OCI-LY7 (cell line): Measurements from ENCODE around the gene OR5M8. TPM values are rescaled to one million over a fixed set of nuclear protein-coding genes. Genes with fewer than 3 reads are reported as not detected.

ENCODE experiments used
- Bru-seq: library from RNA; stranded (reverse); fragments of 400-500 nt; gene quantifications from one replicate; lab custom pipeline; 2021; lab: Mats Ljungman, UMichigan
- BruChase-seq, 2 experiments: library from RNA; stranded (reverse); fragments of 400-500 nt; gene quantifications; one replicate each; lab custom pipeline; 2021; lab: Mats Ljungman, UMichigan
- BruUV-seq: library from RNA; stranded (reverse); fragments of 400-500 nt; replicated peaks from 2 replicates; lab custom pipeline; 2021; lab: Mats Ljungman, UMichigan
- CTCF ChIA-PET: fragments of 300-600 bp; sonication (Branson Sonifier 250); formaldehyde crosslinking; loops from one replicate; lab custom pipeline; 2022; ENCODE audit warnings: antibody characterized with exemption; ENCODE audit not compliant: unreplicated experiment; lab: Charles Lee
- POLR2A ChIA-PET: fragments of 300-600 bp; sonication (Branson Sonifier 250); formaldehyde crosslinking; loops from one replicate; lab custom pipeline; 2022; ENCODE audit warnings: antibody characterized with exemption; lab: Charles Lee
- DNase-seq: peaks from one replicate; pipeline ENCODE4 v3.0.0-alpha.2; 2015; ENCODE audit warnings: low spot score
- H2AFZ ChIP-seq: fragments of 200-600 bp; sonication (generic), shearing (Covaris generic); 2 replicates; pipeline ENCODE4 v1.6.1; 2014; ENCODE audit warnings: mild to moderate bottlenecking, antibody characterized with exemption, low read length, moderate library complexity
- H3K27ac ChIP-seq: fragments of 200-600 bp; sonication (generic); 2 replicates; pipeline ENCODE4 v1.5.1; 2014; ENCODE audit warnings: mixed run types, low read depth, mild to moderate bottlenecking, moderate library complexity, low read length, inconsistent platforms; ENCODE audit not compliant: poor library complexity, severe bottlenecking
- H3K36me3 ChIP-seq: fragments of 200-600 bp; sonication (generic); 2 replicates; pipeline ENCODE4 v1.6.1; 2014; ENCODE audit warnings: mild to moderate bottlenecking, antibody characterized with exemption, low read length, moderate library complexity, mixed read lengths; ENCODE audit not compliant: insufficient read depth
- H3K4me1 ChIP-seq: fragments of 200-600 bp; sonication (generic); 2 replicates; pipeline ENCODE4 v1.5.1; 2014; ENCODE audit warnings: mild to moderate bottlenecking, low read length; ENCODE audit not compliant: insufficient read depth, poor library complexity, severe bottlenecking
- H3K4me2 ChIP-seq: fragments of 200-600 bp; sonication (generic); 2 replicates; pipeline ENCODE4 v1.6.1; 2014; ENCODE audit warnings: mild to moderate bottlenecking, low read length
- H3K4me3 ChIP-seq: fragments of 200-600 bp; sonication (generic); 2 replicates; pipeline ENCODE4 v1.5.1; 2014; ENCODE audit warnings: mild to moderate bottlenecking, low read depth, low read length; ENCODE audit not compliant: poor library complexity, severe bottlenecking
- H3K79me2 ChIP-seq: fragments of 200-600 bp; sonication (generic); 2 replicates; pipeline ENCODE4 v1.6.1; 2016; ENCODE audit warnings: low read depth, mild to moderate bottlenecking, low read length, moderate library complexity, mixed read lengths; ENCODE audit not compliant: insufficient read depth
- H3K9me2 ChIP-seq: fragments of 200-600 bp; sonication (generic); 2 replicates; pipeline ENCODE4 v1.6.1; 2016; ENCODE audit warnings: mild to moderate bottlenecking, low read length, mixed read lengths; ENCODE audit not compliant: insufficient read depth
- H3K9me3 ChIP-seq: fragments of 200-600 bp; sonication (generic); 2 replicates; pipeline ENCODE4 v1.6.1; 2014; ENCODE audit warnings: mild to moderate bottlenecking, mixed run types, low read length, mixed read lengths
- H4K20me1 ChIP-seq: fragments of 200-600 bp; sonication (generic); 2 replicates; pipeline ENCODE4 v1.6.1; 2014; ENCODE audit warnings: mild to moderate bottlenecking, antibody characterized with exemption, low read length, moderate library complexity, mixed read lengths; ENCODE audit not compliant: insufficient read depth
- CTCF ChIP-seq: fragments of 200-600 bp; sonication (generic); conservative IDR thresholded peaks from 2 replicates; pipeline ENCODE4 v1.5.1; 2014; ENCODE audit warnings: mild to moderate bottlenecking, antibody characterized with exemption, low read length, moderate library complexity, mixed read lengths
- EZH2phosphoT487 ChIP-seq: fragments of 200-600 bp; sonication (generic); IDR thresholded peaks from 2 replicates; pipeline ENCODE4 v1.6.1; 2018; ENCODE audit warnings: low read depth, borderline replicate concordance, mild to moderate bottlenecking, mixed run types, antibody characterized with exemption, low read length, moderate library complexity, mixed read lengths
- intact Hi-C: fragments of 100-400 bp; cut with micrococcal nuclease; formaldehyde crosslinking; loops from one replicate; pipeline ENCODE4 v1.10.0; 2022; ENCODE audit not compliant: unreplicated experiment
- long read RNA-seq: library from polyadenylated mRNA; stranded (forward); transcript quantifications from one replicate; pipeline ENCODE4 v2.0.0, GENCODE V29; 2022
- total RNA-seq, 2 experiments: library from RNA; depleted of rRNA in 1 of 2; stranded (reverse); fragments of >200 nt in 1 of 2; shearing (Covaris generic) in 1 of 2; gene quantifications; 2 replicates each; pipeline ENCODE4 v1.2.3, GENCODE V29; 2014 to 2022

The OR5M8 gene
- total RNA-seq (2014; rRNA removed; shearing (Covaris generic)) (not detected in 2 replicates), total RNA-seq (2022) (not detected in 2 replicates), Bru-seq, nascent RNA (not detected), BruChase-seq, experiment 1, labeled RNA remaining after a 6-hour chase (not detected), BruChase-seq, experiment 2, labeled RNA remaining after a 2-hour chase (not detected)
- long read RNA-seq = 0 reads

- TF ChIP-seq EZH2phosphoT487 (no peak), CTCF (no peak)
- H3K9me2 ChIP-seq = no peaks in the 10 kb centered on the region
- POLR2A ChIA-PET = interaction anchor here (0.6 kb wide), 2 partner anchors 180 to 480 kb away, joined by 3 to 4 read pairs; no protein-coding TSS in a partner anchor
- H3K4me2 ChIP-seq = no peak within 1 kb of the TSS
- no peaks in the 10 kb centered on the region for H3K79me2 ChIP-seq
- H3K27ac ChIP-seq = no peak within 1 kb of the TSS
- H4K20me1 ChIP-seq = no peaks in the 10 kb centered on the region
- no peaks in the 10 kb centered on the region for H3K9me3 ChIP-seq
- intact Hi-C loops = no loop called here
- DNase-seq = no peak
- H3K4me3 ChIP-seq = no peak within 1 kb of the TSS
- H3K36me3 ChIP-seq = no peaks in the 10 kb centered on the region
- CTCF ChIA-PET = no interaction called here
- no peak within 1 kb of the TSS for H2AFZ ChIP-seq
- no TSS peak for BruUV-seq
- no peaks in the 10 kb centered on the region for H3K4me1 ChIP-seq
Observed at GRCh38 chr11:56491270-56491669, at the start of gene OR5M8. Gene OR5M8, minus strand, starts transcription at chr11:56491370. Its CDS starts 0 bp downstream, at chr11:56491370.

DNA sequence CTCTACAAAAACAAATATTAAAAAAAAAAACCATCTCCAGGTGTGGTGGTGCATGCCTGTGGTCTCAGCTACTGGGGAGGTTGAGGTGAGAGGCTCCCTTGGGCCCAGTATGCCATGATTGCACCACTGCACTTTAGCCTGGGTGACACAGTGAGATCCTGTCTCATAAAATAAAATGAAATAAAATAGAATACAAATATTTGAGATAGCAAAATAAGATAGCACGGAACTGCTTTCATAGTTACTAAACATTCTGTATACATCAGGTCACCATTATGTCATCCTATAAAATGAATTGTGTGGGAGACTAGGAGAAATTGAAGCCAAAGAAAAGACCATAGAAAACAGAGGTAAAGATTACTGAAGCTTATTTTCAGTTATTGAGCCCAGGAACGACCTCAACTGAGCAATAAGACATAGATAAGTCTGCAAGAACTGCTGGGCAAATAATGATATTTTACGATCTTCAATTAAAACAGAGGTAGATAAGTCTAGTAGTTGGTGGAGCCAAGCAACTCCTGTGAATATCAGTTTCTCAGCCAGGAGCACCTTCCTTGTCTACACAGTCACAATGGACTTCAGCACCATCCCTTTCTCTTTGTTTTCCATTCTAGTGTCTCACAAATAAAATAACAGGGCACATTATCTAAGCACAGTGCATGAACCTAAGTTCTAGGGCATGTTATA lies 42.0 kb upstream of the OR5M8 start:
- H3K79me2 ChIP-seq = no peaks in the 10 kb centered on the region
- TF ChIP-seq EZH2phosphoT487 (no peak), CTCF (no peak)
- no peaks in the 10 kb centered on the region for H3K9me2 ChIP-seq
- no peaks in the 10 kb centered on the region for H4K20me1 ChIP-seq
- no peaks in the 10 kb centered on the region for H3K36me3 ChIP-seq
- no peak overlapping the region for H2AFZ ChIP-seq
- no peak for DNase-seq
- no peak overlapping the region for H3K4me2 ChIP-seq
- BruUV-seq = no TSS peak
- no peaks in the 10 kb centered on the region for H3K4me1 ChIP-seq
- ChIA-PET CTCF (no interaction called here), POLR2A (no interaction called here)
- H3K9me3 ChIP-seq = no peaks in the 10 kb centered on the region
- H3K27ac ChIP-seq = no peak overlapping the region
- intact Hi-C loops = no loop called here
- no peak overlapping the region for H3K4me3 ChIP-seq

- H3K9me2 ChIP-seq = no peaks in the 10 kb centered on the region
- ChIA-PET POLR2A (no interaction called here), CTCF (no interaction called here)
- no peaks in the 10 kb centered on the region for H4K20me1 ChIP-seq
- intact Hi-C loops = no loop called here
- H2AFZ ChIP-seq = no peak overlapping the region
- H3K27ac ChIP-seq = no peak overlapping the region
- no peak for TF ChIP-seq EZH2phosphoT487
- TF ChIP-seq CTCF = no peak
- no peaks in the 10 kb centered on the region for H3K9me3 ChIP-seq
- no peak overlapping the region for H3K4me2 ChIP-seq
- no TSS peak for BruUV-seq
- H3K4me1 ChIP-seq = no peaks in the 10 kb centered on the region
- no peaks in the 10 kb centered on the region for H3K79me2 ChIP-seq
- no peak for DNase-seq
- H3K4me3 ChIP-seq = no peak overlapping the region
- H3K36me3 ChIP-seq = no peaks in the 10 kb centered on the region
Observed at GRCh38 chr11:56531856-56532255, 40.7 kb upstream of the OR5M8 start.
